Omental fat pad (tissue), 4 donors: ENCODE measurements around the gene WNT5B. TPM values are rescaled to one million over a fixed set of nuclear protein-coding genes. Genes with fewer than 3 reads are reported as not detected.

Experiments
- ATAC-seq: fragments of 150-250 bp; one replicate; pipeline ENCODE4 v1.9.1; 2016; ENCODE audit warnings: mild to moderate bottlenecking, moderate library complexity; ENCODE audit not compliant: low FRiP score
- DNase-seq: peaks from one replicate; pipeline ENCODE4 v3.0.0-alpha.2; 2019; ENCODE audit warnings: low spot score
- CTCF ChIP-seq, 3 donors: fragments of 450-650 bp; IDR thresholded peaks; one replicate each; pipeline ENCODE4 v1.5.1; 2016 to 2017; ENCODE audit warnings: antibody characterized with exemption in 3 of 3, mild to moderate bottlenecking in 3 of 3, moderate library complexity in 2 of 3
- total RNA-seq, 4 donors: library from RNA; depleted of rRNA; stranded (reverse); fragments of >200 nt; gene quantifications; one replicate each; pipeline ENCODE4 v1.1.0, GENCODE V29; 2016

Gene WNT5B
- total RNA-seq, 4 donors from 2014 or later = 3.6 to 9.0 (median 4.0) TPM

GRCh38 chr12:1634590-1635191 is 5.7 kb downstream of the WNT5B start:
- DNase-seq = peak; percentile 63

DNA sequence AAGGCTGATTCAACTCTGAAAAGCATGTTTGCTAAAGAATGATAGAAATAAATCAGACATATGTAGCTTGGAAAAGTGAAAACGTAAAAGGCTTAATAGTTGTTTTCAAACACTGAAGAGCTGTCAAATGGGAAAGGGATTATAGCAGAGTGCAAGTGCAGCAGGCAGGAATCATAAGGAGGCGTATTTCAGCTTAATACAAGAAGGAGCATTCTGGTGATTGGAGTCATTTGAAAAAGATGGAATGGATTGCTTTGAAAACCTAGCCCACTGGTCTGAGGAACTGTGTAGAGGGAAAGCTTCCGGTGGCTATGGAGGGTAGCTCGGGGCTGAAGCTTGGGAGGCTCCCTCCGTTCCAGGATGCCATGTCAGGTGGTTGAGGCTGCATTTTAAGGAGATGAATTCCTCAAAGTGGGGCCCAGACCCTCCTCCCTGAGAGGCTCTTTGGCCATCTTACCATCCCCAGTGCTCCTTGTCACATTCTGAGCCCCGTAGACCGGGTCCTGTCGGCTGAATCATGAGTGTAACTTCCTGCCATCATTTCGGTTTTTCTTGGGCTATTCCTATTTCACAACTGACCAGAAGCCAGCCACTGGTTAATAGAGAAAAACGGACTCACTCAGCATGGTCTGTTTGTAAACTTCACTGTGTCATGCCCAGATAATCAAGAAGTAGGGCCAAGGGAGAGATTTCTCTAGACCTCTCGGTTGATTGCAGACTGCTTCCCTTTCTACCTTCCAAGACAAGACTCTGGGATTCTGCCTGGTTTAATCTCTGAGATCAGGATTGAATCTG is 6.5 kb downstream of the WNT5B start:
- no peak for TF ChIP-seq CTCF (IDR thresholded peaks at IDR 0.05)
- ATAC-seq = no peak
- no peak for DNase-seq

More at GRCh38 chr12:1634590-1635191, 5.7 kb downstream of the WNT5B start:
- peak; percentile 43 for ATAC-seq
- TF ChIP-seq CTCF (IDR thresholded peaks at IDR 0.05) = peak in 1 of 3 donors; percentile 30

- TF ChIP-seq CTCF (IDR thresholded peaks at IDR 0.05) = no peak
- no peak for DNase-seq
- ATAC-seq = no peak
Measured at GRCh38 chr12:1638203-1638602, 9.2 kb downstream of the WNT5B start.

GRCh38 chr12:1639538-1639937 is 10.5 kb downstream of the WNT5B start:
- no peak for ATAC-seq
- no peak for TF ChIP-seq CTCF (IDR thresholded peaks at IDR 0.05)
- DNase-seq = no peak

- DNase-seq (no peak), ATAC-seq (no peak)
- TF ChIP-seq CTCF (IDR thresholded peaks at IDR 0.05) = no peak
Measured at GRCh38 chr12:1640328-1641234, 11.6 kb downstream of the WNT5B start.

GRCh38 chr12:1642513-1642912 is 13.5 kb downstream of the WNT5B start:
- DNase-seq (no peak), ATAC-seq (no peak)
- no peak for TF ChIP-seq CTCF (IDR thresholded peaks at IDR 0.05)
